Esophagus squamous epithelium (tissue), 4 donors: Measurements from ENCODE around the gene RPAP3.

ENCODE experiments used
- POLR2A ChIP-seq, 4 donors: fragments of 450-650 bp; IDR thresholded peaks; one replicate each; pipeline ENCODE4 v1.6.1; 2017; ENCODE audit warnings: antibody characterized with exemption in 4 of 4, mild to moderate bottlenecking in 4 of 4, moderate library complexity in 3 of 4
- TF ChIP-seq, protein P1 (sequence below), 6 experiments: fragments of 450-650 bp in 4 of 6; fragments of 200-600 bp in 2 of 6; sonication (generic) in 2 of 6; IDR thresholded peaks; one replicate each; pipeline ENCODE4 v1.5.1; 2016 to 2019; ENCODE audit warnings: antibody characterized with exemption in 6 of 6, mild to moderate bottlenecking in 4 of 6, moderate library complexity in 4 of 6

- TF ChIP-seq, protein P1, sequence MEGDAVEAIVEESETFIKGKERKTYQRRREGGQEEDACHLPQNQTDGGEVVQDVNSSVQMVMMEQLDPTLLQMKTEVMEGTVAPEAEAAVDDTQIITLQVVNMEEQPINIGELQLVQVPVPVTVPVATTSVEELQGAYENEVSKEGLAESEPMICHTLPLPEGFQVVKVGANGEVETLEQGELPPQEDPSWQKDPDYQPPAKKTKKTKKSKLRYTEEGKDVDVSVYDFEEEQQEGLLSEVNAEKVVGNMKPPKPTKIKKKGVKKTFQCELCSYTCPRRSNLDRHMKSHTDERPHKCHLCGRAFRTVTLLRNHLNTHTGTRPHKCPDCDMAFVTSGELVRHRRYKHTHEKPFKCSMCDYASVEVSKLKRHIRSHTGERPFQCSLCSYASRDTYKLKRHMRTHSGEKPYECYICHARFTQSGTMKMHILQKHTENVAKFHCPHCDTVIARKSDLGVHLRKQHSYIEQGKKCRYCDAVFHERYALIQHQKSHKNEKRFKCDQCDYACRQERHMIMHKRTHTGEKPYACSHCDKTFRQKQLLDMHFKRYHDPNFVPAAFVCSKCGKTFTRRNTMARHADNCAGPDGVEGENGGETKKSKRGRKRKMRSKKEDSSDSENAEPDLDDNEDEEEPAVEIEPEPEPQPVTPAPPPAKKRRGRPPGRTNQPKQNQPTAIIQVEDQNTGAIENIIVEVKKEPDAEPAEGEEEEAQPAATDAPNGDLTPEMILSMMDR (IDR thresholded peaks at IDR 0.05): no peak
- no peak for TF ChIP-seq POLR2A (IDR thresholded peaks at IDR 0.05)
These were observed 23.4 kb upstream of the RPAP3 start for GRCh38 chr12:47729233-47729632.
